Skeletal muscle cell (primary cell): ENCODE data around the gene CFAP58.
"Not testable (repeated sequence)": the region's sequence is repeated elsewhere in the genome, so short reads cannot be mapped to it uniquely, and the experiment has no call there.

ENCODE experiments used
- DNase-seq: peaks from one replicate; pipeline ENCODE4 v3.0.0-alpha.2; 2010; ENCODE audit warnings: low read depth
- H3K4me3 ChIP-seq: 2 replicates; pipeline ENCODE4 v1.5.1; 2011; ENCODE audit warnings: low read depth, mild to moderate bottlenecking, control low read depth, low read length, moderate library complexity

Gene CFAP58

GRCh38 chr10:104452977-104453376, 99.3 kb downstream of the CFAP58 start:
- no peak for DNase-seq
- H3K4me3 ChIP-seq: no peak overlapping the region

GRCh38 chr10:104456802-104457542, 103.3 kb downstream of the CFAP58 start:
- DNase-seq: no peak

GRCh38 chr10:104457543-104457828, 103.9 kb downstream of the CFAP58 start:
- no peak overlapping the region for H3K4me3 ChIP-seq

More at GRCh38 chr10:104456802-104457542, 103.3 kb downstream of the CFAP58 start:
- no peak overlapping the region for H3K4me3 ChIP-seq

GRCh38 chr10:104465575-104465974, 111.9 kb downstream of the CFAP58 start:
- H3K4me3 ChIP-seq, DNase-seq: not testable (repeated sequence)

More at GRCh38 chr10:104457543-104457828, 103.9 kb downstream of the CFAP58 start:
- DNase-seq: no peak

GRCh38 chr10:104468818-104469217, 115.2 kb downstream of the CFAP58 start:
- DNase-seq: not testable (repeated sequence)

GRCh38 chr10:104472505-104472904, 118.9 kb downstream of the CFAP58 start:
- DNase-seq: no peak
- no peak overlapping the region for H3K4me3 ChIP-seq

More at GRCh38 chr10:104468818-104469217, 115.2 kb downstream of the CFAP58 start:
- H3K4me3 ChIP-seq: not testable (repeated sequence)

GRCh38 chr10:104472957-104473745, 119.5 kb downstream of the CFAP58 start:
- DNase-seq: no peak

GRCh38 chr10:104478380-104478779, 124.7 kb downstream of the CFAP58 start:
- no peak for DNase-seq
- H3K4me3 ChIP-seq: no peak overlapping the region

More at GRCh38 chr10:104472957-104473745, 119.5 kb downstream of the CFAP58 start:
- H3K4me3 ChIP-seq: no peak overlapping the region

- H3K4me3 ChIP-seq: no peak overlapping the region
- DNase-seq: no peak
Observed at GRCh38 chr10:104479906-104480593, 126.4 kb downstream of the CFAP58 start.

- DNase-seq: no peak
- H3K4me3 ChIP-seq: no peak overlapping the region
Observed at GRCh38 chr10:104480797-104481196, 127.2 kb downstream of the CFAP58 start.

GRCh38 chr10:104483582-104483981, 129.9 kb downstream of the CFAP58 start:
- no peak for DNase-seq
- H3K4me3 ChIP-seq: no peak overlapping the region

GRCh38 chr10:104485632-104486031, 132.0 kb downstream of the CFAP58 start:
- no peak overlapping the region for H3K4me3 ChIP-seq
- no peak for DNase-seq

- DNase-seq: no peak
- H3K4me3 ChIP-seq: no peak overlapping the region
Observed at GRCh38 chr10:104486803-104487202, 133.2 kb downstream of the CFAP58 start.

- DNase-seq: no peak
- no peak overlapping the region for H3K4me3 ChIP-seq
Observed at GRCh38 chr10:104487794-104488438, 134.3 kb downstream of the CFAP58 start.

GRCh38 chr10:104488439-104488832, 134.8 kb downstream of the CFAP58 start:
- DNase-seq: no peak
- H3K4me3 ChIP-seq: no peak overlapping the region

- DNase-seq: no peak
- no peak overlapping the region for H3K4me3 ChIP-seq
Observed at GRCh38 chr10:104492329-104492940, 138.8 kb downstream of the CFAP58 start.

GRCh38 chr10:104498347-104499081, 144.9 kb downstream of the CFAP58 start:
- no peak for DNase-seq
- no peak overlapping the region for H3K4me3 ChIP-seq

- no peak for DNase-seq
- H3K4me3 ChIP-seq: no peak overlapping the region
Observed at GRCh38 chr10:104501449-104501848, 147.8 kb downstream of the CFAP58 start.
